K562 (cell line): ENCODE results near the gene TRIM73.
"Not testable (repeated sequence)": the region's sequence is repeated elsewhere in the genome, so short reads cannot be mapped to it uniquely, and the experiment has no call there.

Source experiments
- CTCF ChIP-seq, 3 experiments: IDR thresholded peaks in 2 of 3; conservative IDR thresholded peaks in 1 of 3; 2 replicates each; pipeline ENCODE4 v1.5.1; 2011 to 2012; ENCODE audit warnings: low read length in 3 of 3, mild to moderate bottlenecking in 3 of 3, control low read depth in 2 of 3, improper control_type of control experiment in 1 of 3, inconsistent platforms in 1 of 3, low read depth in 1 of 3, mixed read lengths in 1 of 3, moderate library complexity in 1 of 3; ENCODE audit not compliant: insufficient read depth in 2 of 3
- EZH2 ChIP-seq: IDR thresholded peaks from 2 replicates; pipeline ENCODE4 v1.6.1; 2012; ENCODE audit warnings: low read depth, mild to moderate bottlenecking, inconsistent platforms, low read length, borderline replicate concordance
- RBM14 ChIP-seq: fragments of 200-400 bp; formaldehyde crosslinking; IDR thresholded peaks from 2 replicates; pipeline ENCODE4 v1.6.1; 2018; ENCODE audit warnings: low read depth, mild to moderate bottlenecking, low read length, moderate library complexity, borderline replicate concordance; ENCODE audit not compliant: insufficient read depth
- RCOR1 ChIP-seq, 2 experiments: IDR thresholded peaks; 2 replicates each; pipeline ENCODE4 v1.6.1; 2012; ENCODE audit warnings: low read depth in 2 of 2, low read length in 2 of 2, borderline replicate concordance in 1 of 2, improper control_type of control experiment in 1 of 2
- YY1 ChIP-seq, 3 experiments: IDR thresholded peaks; 2 replicates each; pipeline ENCODE4 v1.6.1; 2011; ENCODE audit warnings: low read length in 2 of 3, mild to moderate bottlenecking in 2 of 3, moderate library complexity in 2 of 3, borderline replicate concordance in 1 of 3, control low read depth in 1 of 3, low read depth in 1 of 3; ENCODE audit not compliant: insufficient read depth in 3 of 3, insufficient replicate concordance in 2 of 3, control insufficient read depth in 1 of 3, insufficient read length in 1 of 3; ENCODE audit errors: extremely low read depth in 1 of 3
- TF ChIP-seq, protein P1 (sequence below): IDR thresholded peaks from 2 replicates; pipeline ENCODE4 v1.6.1; 2012; ENCODE audit warnings: low read depth, low read length, improper control_type of control experiment, borderline replicate concordance

- TF ChIP-seq YY1 (IDR thresholded peaks at IDR 0.05; ENCODE audit: borderline replicate concordance in 1 of 3, control insufficient read depth in 1 of 3, extremely low read depth in 1 of 3, insufficient read depth in 3 of 3, insufficient read length in 1 of 3, insufficient replicate concordance in 2 of 3, low read depth in 1 of 3, low read length in 2 of 3); RBM14; RCOR1 (IDR thresholded peaks at IDR 0.05; ENCODE audit: borderline replicate concordance in 1 of 2, low read depth in 2 of 2, low read length in 2 of 2); EZH2; CTCF (IDR thresholded peaks at IDR 0.05 in 2 of 3, conservative IDR thresholded peaks at IDR 0.05 in 1 of 3; ENCODE audit: insufficient read depth in 2 of 3, low read depth in 1 of 3, low read length in 3 of 3): not testable (repeated sequence)
- TF ChIP-seq, protein P1, sequence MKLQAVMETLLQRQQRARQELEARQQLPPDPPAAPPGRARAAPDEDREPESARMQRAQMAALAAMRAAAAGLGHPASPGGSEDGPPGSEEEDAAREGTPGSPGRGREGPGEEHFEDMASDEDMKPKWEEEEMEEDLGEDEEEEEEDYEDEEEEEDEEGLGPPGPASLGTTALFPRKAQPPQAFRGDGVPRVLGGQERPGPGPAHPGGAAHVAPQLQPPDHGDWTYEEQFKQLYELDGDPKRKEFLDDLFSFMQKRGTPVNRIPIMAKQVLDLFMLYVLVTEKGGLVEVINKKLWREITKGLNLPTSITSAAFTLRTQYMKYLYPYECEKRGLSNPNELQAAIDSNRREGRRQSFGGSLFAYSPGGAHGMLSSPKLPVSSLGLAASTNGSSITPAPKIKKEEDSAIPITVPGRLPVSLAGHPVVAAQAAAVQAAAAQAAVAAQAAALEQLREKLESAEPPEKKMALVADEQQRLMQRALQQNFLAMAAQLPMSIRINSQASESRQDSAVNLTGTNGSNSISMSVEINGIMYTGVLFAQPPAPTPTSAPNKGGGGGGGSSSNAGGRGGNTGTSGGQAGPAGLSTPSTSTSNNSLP: not testable (repeated sequence)
Observed at GRCh38 chr7:75421798-75422710, 26.6 kb downstream of the TRIM73 start.
